BLaER1 treated with 17β-estradiol and CSF1 and Interleukin-3, amounts not matched to agents 10 nM and 100 nM (cell line): Measurements from ENCODE around the gene IFNLR1.
"Not testable (repeated sequence)": the region's sequence is repeated elsewhere in the genome, so short reads cannot be mapped to it uniquely, and the experiment has no call there.

Experiments used
- H3K27ac ChIP-seq, 11 experiments: shearing (Covaris generic); formaldehyde crosslinking; 2 replicates each; pipeline ENCODE4 v1.8.1; 2022
- H3K27me3 ChIP-seq, 11 experiments: shearing (Covaris generic); formaldehyde crosslinking; 2 replicates each; pipeline ENCODE4 v1.8.1; 2022
- H3K36me3 ChIP-seq, 11 experiments: shearing (Covaris generic); formaldehyde crosslinking; 2 replicates each; pipeline ENCODE4 v1.8.1; 2022
- H3K4me1 ChIP-seq, 10 experiments: shearing (Covaris generic); formaldehyde crosslinking; 2 replicates each; pipeline ENCODE4 v1.8.1; 2022
- H3K4me2 ChIP-seq, 11 experiments: shearing (Covaris generic); formaldehyde crosslinking; 2 replicates each; pipeline ENCODE4 v1.8.1; 2022
- H3K4me3 ChIP-seq, 10 experiments: shearing (Covaris generic); formaldehyde crosslinking; 2 replicates each; pipeline ENCODE4 v1.8.1; 2022
- H3K9ac ChIP-seq, 11 experiments: shearing (Covaris generic); formaldehyde crosslinking; 2 replicates each; pipeline ENCODE4 v1.8.1; 2022
- H3K9me3 ChIP-seq, 11 experiments: shearing (Covaris generic); formaldehyde crosslinking; replicated peaks in 1 of 11; 2 replicates each; pipeline ENCODE4 v1.8.1; 2022
- H4K20me1 ChIP-seq, 11 experiments: shearing (Covaris generic); formaldehyde crosslinking; 2 replicates each; pipeline ENCODE4 v1.8.1; 2022
- Cebpa-rat ChIP-seq, 11 experiments: shearing (Covaris generic); IDR thresholded peaks; 2 replicates each; pipeline ENCODE4 v1.8.1; 2022

Gene IFNLR1

DNA sequence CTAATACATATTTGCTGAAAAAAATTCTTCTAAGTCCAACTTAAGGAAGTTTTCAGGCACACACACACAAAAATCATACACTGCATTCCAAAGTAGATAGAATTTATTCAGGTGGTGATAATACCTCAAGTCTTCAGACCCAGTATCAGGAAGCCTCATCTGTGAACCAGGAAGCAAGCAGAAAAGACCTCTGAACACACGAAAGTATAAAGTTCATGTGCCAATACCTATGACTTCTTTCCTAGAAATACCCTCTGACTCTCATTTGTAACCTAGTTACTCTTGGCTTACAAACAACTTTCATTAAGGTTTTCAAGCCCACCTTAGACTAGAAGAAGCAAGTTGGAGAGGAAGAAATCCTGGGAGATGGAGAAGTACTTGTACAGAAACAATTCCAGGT is 35.7 kb upstream of the IFNLR1 start:
- Histone ChIP-seq H3K27me3 (no peaks in the 10 kb centered on the region), H3K4me1 (no peaks in the 10 kb centered on the region), H3K9ac (no peak overlapping the region), H3K4me3 (no peak overlapping the region), H3K9me3 (no peaks in the 10 kb centered on the region), H3K27ac (no peak overlapping the region), H4K20me1 (no peaks in the 10 kb centered on the region), H3K36me3 (no peaks in the 10 kb centered on the region), H3K4me2 (no peak overlapping the region)
- no peak for TF ChIP-seq Cebpa-rat (IDR thresholded peaks at IDR 0.05)

DNA sequence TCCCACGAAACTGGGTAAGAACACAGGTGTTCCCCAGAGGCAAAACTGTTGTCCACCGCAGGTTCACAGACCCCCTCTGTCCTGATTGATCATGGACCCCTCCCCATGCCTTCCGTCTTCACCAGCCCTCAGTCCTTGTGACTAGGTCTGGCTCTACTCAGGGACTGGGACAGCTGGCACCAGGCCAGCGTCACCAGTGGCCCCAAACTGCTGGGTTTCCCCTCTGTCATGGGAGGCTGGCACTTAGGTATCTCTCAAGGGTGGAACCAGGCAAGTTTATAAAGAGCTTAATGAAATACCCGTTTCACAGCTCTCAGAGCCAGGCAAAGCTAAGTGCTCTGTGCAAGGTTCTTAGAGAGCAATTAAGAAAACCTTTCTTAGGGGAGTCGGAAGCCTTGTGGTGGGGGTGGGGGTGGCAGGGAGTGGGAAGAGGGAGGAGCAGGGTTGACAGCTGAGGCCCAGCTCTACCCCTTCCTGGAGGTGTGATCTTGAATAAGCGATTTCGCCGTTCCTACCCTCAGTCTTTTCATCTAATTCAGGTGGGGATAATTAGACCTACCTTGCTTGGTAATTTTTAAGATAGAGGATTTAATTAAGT is 35.0 kb upstream of the IFNLR1 start:
- no peak overlapping the region for H3K9ac ChIP-seq
- H3K4me1 ChIP-seq: no peaks in the 10 kb centered on the region
- no peaks in the 10 kb centered on the region for H3K36me3 ChIP-seq
- H3K27ac ChIP-seq: no peak overlapping the region
- H3K9me3 ChIP-seq: no peaks in the 10 kb centered on the region
- H3K4me2 ChIP-seq: no peak overlapping the region
- TF ChIP-seq Cebpa-rat (IDR thresholded peaks at IDR 0.05): no peak
- no peaks in the 10 kb centered on the region for H4K20me1 ChIP-seq
- H3K27me3 ChIP-seq: peaks cover 0 to 1% (median 0%) of the 10 kb centered on the region in 11 experiments; a peak in 1 of 22 replicates
- H3K4me3 ChIP-seq: no peak overlapping the region

DNA sequence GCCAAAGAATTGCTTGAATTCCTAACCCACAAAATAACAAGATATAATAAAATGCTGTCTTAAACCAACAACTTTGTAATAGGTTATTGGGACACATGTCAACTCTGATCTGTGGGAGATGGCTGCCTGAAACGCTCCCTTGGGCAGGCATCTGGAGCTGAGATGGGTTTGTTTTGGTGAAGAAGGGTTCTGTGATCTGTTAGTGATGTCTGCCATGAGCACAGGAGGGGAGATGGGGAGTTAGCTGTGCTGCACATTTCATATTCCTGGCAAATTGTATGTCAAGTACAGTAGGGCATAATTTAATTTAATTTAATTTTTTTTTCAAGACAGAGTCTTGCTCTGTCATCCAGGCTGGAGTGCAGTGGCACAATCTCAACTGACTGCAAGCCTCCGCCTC is 34.2 kb upstream of the IFNLR1 start:
- Histone ChIP-seq H3K9ac (no peak overlapping the region), H3K27me3 (peaks cover 0 to 10% (median 0%) of the 10 kb centered on the region in 11 experiments; a peak in 5 of 22 replicates), H3K4me3 (no peak overlapping the region), H3K27ac (no peak overlapping the region), H3K4me1 (peaks cover 0 to 3% (median 0%) of the 10 kb centered on the region in 10 experiments; a peak in 3 of 20 replicates), H3K4me2 (no peak overlapping the region), H3K9me3 (no peaks in the 10 kb centered on the region), H3K36me3 (no peaks in the 10 kb centered on the region), H4K20me1 (no peaks in the 10 kb centered on the region; a peak in 1 of 22 replicates)
- TF ChIP-seq Cebpa-rat (IDR thresholded peaks at IDR 0.05): no peak

DNA sequence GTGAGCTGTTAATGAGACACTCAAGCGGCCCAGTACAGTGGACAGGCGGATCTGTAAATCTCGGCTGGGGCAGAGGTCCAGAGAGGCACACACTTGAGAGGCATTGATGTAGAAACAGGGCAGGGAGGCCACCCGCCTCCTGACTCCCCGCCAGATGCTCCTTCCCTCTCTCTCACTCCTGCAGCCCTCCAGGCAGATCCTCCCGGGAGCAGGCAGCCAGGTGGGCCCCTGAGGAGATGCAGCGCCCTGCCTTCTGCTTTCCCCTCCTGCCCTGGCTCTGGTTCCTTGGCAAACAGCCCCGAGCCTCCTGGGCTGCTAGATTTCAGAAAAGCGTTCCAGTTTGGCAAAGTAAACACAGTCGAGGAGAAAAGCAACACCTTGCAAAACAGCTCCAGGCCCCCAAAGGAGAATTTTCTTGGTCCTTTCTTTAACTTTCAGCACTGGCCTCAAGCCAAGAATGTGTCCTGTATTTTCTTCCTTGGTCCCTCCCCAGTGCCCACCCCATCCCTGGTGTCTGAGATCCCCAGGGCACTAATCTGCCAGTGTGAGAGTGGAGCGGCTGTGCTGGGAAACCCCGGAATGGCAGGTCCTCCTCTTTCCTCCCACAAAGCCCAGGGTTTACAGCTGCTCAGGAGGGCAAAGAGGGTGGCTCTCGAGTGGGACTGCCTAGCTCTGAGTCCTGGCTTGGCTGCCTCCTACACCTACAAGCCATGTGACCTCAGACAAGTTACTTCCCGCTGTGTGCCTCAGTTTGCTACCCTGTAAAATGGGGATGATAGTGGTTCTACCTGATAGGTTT is 29.4 kb upstream of the IFNLR1 start:
- Histone ChIP-seq H3K27me3 (peaks cover 0 to 20% (median 0%) of the 10 kb centered on the region in 11 experiments; a peak in 8 of 22 replicates), H3K4me1 (peaks cover 0 to 5% (median 0%) of the 10 kb centered on the region in 10 experiments; a peak in 3 of 20 replicates), H3K4me2 (peak overlapping the region in 6 of 11 experiments; percentile 13 to 46 (median 22); a peak in 4 of 22 replicates), H4K20me1 (no peaks in the 10 kb centered on the region; a peak in 1 of 22 replicates), H3K9me3 (peaks cover 0 to 11% (median 7%) of the 10 kb centered on the region in 11 experiments; a peak in 17 of 22 replicates), H3K27ac (no peak overlapping the region), H3K9ac (no peak overlapping the region; a peak in 1 of 22 replicates), H3K36me3 (no peaks in the 10 kb centered on the region), H3K4me3 (no peak overlapping the region)
- TF ChIP-seq Cebpa-rat (IDR thresholded peaks at IDR 0.05): no peak

DNA sequence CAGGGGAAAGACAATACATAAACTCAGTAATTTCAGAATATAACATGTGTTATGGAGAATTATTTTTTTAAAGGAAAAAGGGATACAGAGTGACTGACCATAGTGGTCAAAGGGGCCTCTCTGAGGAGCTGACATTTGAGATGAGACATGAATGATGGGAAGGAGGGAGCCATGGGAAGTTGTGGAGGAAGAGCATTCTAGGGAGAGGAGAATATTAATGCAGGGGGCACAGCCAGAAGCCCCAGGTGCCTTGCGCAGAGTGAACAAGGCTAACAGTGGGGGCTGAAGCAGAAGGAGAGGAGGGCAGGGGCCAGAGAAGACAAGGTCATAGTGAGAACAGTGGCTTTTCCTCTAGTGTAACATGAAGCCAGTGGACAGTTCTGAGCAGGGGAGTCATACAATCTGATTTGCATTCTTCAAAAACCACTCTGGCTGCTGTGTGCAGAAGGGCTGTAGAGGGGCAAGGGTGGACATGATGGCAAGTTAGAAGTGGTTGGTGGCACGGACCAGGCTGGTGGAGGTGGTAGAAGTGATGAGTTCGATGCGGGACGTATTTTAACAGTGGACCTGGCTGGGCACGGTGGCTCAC is 28.2 kb upstream of the IFNLR1 start:
- Histone ChIP-seq H3K27me3 (peaks cover 0 to 20% (median 0%) of the 10 kb centered on the region in 11 experiments; a peak in 8 of 22 replicates), H3K4me3 (no peak overlapping the region), H3K9ac (no peak overlapping the region), H4K20me1 (no peaks in the 10 kb centered on the region; a peak in 1 of 22 replicates), H3K9me3 (peaks cover 0 to 11% (median 7%) of the 10 kb centered on the region in 11 experiments; a peak in 17 of 22 replicates), H3K4me2 (no peak overlapping the region), H3K27ac (no peak overlapping the region), H3K36me3 (no peaks in the 10 kb centered on the region), H3K4me1 (peaks cover 0 to 5% (median 0%) of the 10 kb centered on the region in 10 experiments; a peak in 3 of 20 replicates)
- no peak for TF ChIP-seq Cebpa-rat (IDR thresholded peaks at IDR 0.05)

DNA sequence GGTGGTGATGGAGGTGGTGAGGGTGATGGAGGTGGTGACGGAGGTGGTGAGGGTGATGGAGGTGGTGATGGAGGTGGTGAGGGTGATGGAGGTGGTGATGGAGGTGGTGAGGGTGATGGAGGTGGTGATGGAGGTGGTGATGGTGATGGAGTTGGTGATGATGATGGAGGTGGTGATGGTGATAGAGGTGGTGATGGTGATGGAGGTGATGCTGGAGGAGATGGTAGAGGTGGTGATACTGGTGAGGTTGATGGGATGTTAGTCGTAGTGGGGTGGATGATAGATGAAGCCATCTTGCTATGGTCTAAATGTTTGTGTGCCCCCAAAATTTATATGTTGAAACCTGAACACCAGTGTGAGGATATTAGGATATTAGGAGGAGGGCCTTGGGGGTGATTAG is 25.3 kb upstream of the IFNLR1 start:
- H4K20me1 ChIP-seq: no peaks in the 10 kb centered on the region; a peak in 1 of 22 replicates
- peaks cover 0 to 5% (median 0%) of the 10 kb centered on the region in 10 experiments; a peak in 3 of 20 replicates for H3K4me1 ChIP-seq
- no peak overlapping the region for H3K27ac ChIP-seq
- no peaks in the 10 kb centered on the region for H3K36me3 ChIP-seq
- no peak overlapping the region for H3K9ac ChIP-seq
- H3K4me2 ChIP-seq: no peak overlapping the region
- peaks cover 0 to 11% (median 7%) of the 10 kb centered on the region in 11 experiments; a peak in 17 of 22 replicates for H3K9me3 ChIP-seq
- no peak for TF ChIP-seq Cebpa-rat (IDR thresholded peaks at IDR 0.05)
- H3K4me3 ChIP-seq: no peak overlapping the region
- H3K27me3 ChIP-seq: peaks cover 0 to 20% (median 0%) of the 10 kb centered on the region in 11 experiments; a peak in 8 of 22 replicates

DNA sequence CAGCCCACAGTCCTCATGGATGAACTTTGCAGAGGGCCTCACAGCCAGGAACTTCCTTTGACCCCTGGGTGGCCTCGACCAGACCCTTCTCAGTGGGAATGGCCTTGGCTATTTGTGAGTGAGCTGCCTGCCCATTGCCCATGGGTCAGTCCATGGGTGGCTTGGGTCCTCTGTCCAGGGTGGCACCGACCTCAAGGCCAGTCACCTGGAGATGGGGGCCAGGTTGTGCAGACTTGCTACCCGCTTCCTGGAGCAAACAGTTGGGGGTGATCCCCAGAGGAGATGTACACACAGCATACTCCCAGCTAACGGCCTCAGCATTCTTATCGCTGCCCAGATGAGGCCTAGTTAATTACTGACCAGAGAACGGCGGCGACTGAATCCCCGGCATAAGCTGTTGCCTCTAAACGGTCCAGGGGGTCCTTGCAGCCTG is 23.1 kb upstream of the IFNLR1 start:
- no peak overlapping the region for H3K4me3 ChIP-seq
- no peak overlapping the region for H3K9ac ChIP-seq
- H3K4me1 ChIP-seq: no peaks in the 10 kb centered on the region
- H4K20me1 ChIP-seq: no peaks in the 10 kb centered on the region
- no peak for TF ChIP-seq Cebpa-rat (IDR thresholded peaks at IDR 0.05)
- no peak overlapping the region for H3K27ac ChIP-seq
- H3K9me3 ChIP-seq: peaks cover 0 to 11% (median 7%) of the 10 kb centered on the region in 11 experiments; a peak in 17 of 22 replicates
- H3K4me2 ChIP-seq: no peak overlapping the region
- H3K36me3 ChIP-seq: no peaks in the 10 kb centered on the region
- H3K27me3 ChIP-seq: peaks cover 0 to 8% (median 0%) of the 10 kb centered on the region in 11 experiments; a peak in 4 of 22 replicates

DNA sequence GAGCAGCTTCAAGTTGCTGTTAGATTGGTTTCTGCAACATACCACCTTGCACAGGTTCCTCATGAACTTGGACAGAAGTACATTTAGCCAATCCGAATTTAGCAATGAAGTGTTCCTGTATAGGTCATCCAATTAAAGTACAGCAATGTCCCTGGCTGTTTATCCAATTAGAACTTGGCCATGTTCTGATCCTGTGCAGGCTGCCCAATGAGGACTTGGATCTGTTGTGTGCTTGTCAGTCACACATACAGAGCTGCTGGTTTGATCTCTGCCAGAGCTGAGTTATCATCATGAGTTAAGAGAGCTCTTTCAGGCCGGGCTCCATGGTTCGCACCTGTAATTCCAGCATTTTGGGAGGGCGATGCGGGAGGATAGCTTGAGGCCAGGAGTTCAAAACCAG is 22.0 kb upstream of the IFNLR1 start:
- H3K27ac ChIP-seq: no peak overlapping the region
- peaks cover 0 to 11% (median 7%) of the 10 kb centered on the region in 11 experiments; a peak in 17 of 22 replicates for H3K9me3 ChIP-seq
- no peaks in the 10 kb centered on the region for H4K20me1 ChIP-seq
- H3K27me3 ChIP-seq: no peaks in the 10 kb centered on the region
- H3K4me3 ChIP-seq: no peak overlapping the region
- no peaks in the 10 kb centered on the region for H3K4me1 ChIP-seq
- no peak overlapping the region for H3K4me2 ChIP-seq
- H3K9ac ChIP-seq: no peak overlapping the region
- TF ChIP-seq Cebpa-rat (IDR thresholded peaks at IDR 0.05): no peak
- H3K36me3 ChIP-seq: no peaks in the 10 kb centered on the region

DNA sequence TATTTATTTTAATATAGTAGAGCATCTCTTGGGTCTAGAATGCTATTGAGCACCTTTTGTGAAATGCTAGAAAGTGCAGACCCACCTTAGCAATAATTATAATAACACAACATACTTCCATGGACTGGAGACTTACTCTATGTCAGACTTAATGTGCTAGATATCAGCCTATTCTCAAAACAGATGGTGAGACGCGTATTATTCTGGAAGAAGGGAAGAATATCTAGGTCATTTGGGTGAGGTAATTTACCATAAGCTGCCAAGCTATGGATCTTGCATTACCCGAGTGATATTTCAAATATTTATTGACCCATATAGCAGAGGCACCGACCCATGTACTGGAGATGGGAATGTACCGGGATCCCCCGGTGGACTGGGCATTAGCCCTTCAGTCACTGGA is 20.6 kb upstream of the IFNLR1 start:
- no peaks in the 10 kb centered on the region for H4K20me1 ChIP-seq
- no peak overlapping the region for H3K4me2 ChIP-seq
- H3K36me3 ChIP-seq: no peaks in the 10 kb centered on the region
- no peaks in the 10 kb centered on the region for H3K27me3 ChIP-seq
- peaks cover 0 to 11% (median 7%) of the 10 kb centered on the region in 11 experiments; a peak in 17 of 22 replicates for H3K9me3 ChIP-seq
- no peak overlapping the region for H3K9ac ChIP-seq
- no peak overlapping the region for H3K27ac ChIP-seq
- H3K4me3 ChIP-seq: no peak overlapping the region
- H3K4me1 ChIP-seq: no peaks in the 10 kb centered on the region
- no peak for TF ChIP-seq Cebpa-rat (IDR thresholded peaks at IDR 0.05)

DNA sequence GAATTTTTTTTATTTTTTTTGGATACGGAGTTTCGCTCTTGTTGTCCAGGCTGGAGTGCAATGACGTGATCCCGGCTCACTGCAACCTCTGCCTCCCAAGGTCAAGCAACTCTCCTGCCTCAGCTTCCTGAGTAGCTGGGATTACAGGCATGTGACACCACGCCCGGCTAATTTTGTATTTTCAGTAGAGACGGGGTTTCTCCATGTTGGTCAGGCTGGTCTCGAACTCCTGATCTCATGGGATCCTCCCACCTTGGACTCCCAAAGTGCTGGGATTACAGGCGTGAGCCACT is 20.3 kb upstream of the IFNLR1 start:
- H3K9me3 ChIP-seq, H3K36me3 ChIP-seq, H3K4me1 ChIP-seq, H4K20me1 ChIP-seq, H3K4me3 ChIP-seq, H3K9ac ChIP-seq, H3K4me2 ChIP-seq, H3K27me3 ChIP-seq, H3K27ac ChIP-seq: not testable (repeated sequence)
